HCT116 (cell line): Measurements from ENCODE around the gene ZNF180. TPM values are rescaled to one million over a fixed set of nuclear protein-coding genes. Genes with fewer than 3 reads are reported as not detected.

Source experiments
- ATAC-seq: fragments of 200-7000 bp; cut with Tn5 transposase; 2 replicates; pipeline ENCODE4 v1.9.1; 2020; ENCODE audit warnings: mild to moderate bottlenecking, moderate library complexity
- BruUV-seq: library from RNA; stranded (reverse); fragments of 400-500 nt; replicated peaks from 2 replicates; lab custom pipeline; 2021; lab: Mats Ljungman, UMichigan
- CTCF ChIA-PET: fragments of 300-600 bp; sonication (Branson Sonifier 250); formaldehyde crosslinking; loops from one replicate; lab custom pipeline; 2021; ENCODE audit warnings: antibody characterized with exemption; lab: Charles Lee
- POLR2A ChIA-PET: fragments of 300-600, 350-600 bp; sonication (Branson Sonifier 250); formaldehyde crosslinking; loops from one replicate; lab custom pipeline; 2021; ENCODE audit warnings: antibody characterized with exemption; lab: Charles Lee
- RAD21 ChIA-PET, 2 experiments: fragments of 300-600 bp; sonication (Branson Sonifier 250); formaldehyde crosslinking; loops; one replicate each; lab custom pipeline; 2023; ENCODE audit warnings: low total read pairs in 2 of 2; ENCODE audit not compliant: uncharacterized antibody in 2 of 2, unreplicated experiment in 2 of 2, low non-redundant PET in 1 of 2; lab: Charles Lee
- DNase-seq: peaks from one replicate; pipeline ENCODE4 v3.0.0-alpha.2; 2010; ENCODE audit warnings: low read depth, low spot score
- H2AFZ ChIP-seq: fragments of 200-600 bp; shearing (Covaris generic), sonication (generic); 2 replicates; pipeline ENCODE4 v1.6.1; 2017; ENCODE audit warnings: low read depth, mixed run types, mixed read lengths, antibody characterized with exemption, low read length; ENCODE audit not compliant: poor library complexity, severe bottlenecking
- H3K27ac ChIP-seq: 2 replicates; pipeline ENCODE4 v1.5.1; 2012; ENCODE audit warnings: low read depth, low read length
- H3K27me3 ChIP-seq: fragments of 200-600 bp; sonication (generic); 2 replicates; pipeline ENCODE4 v1.6.1; 2016; ENCODE audit warnings: mixed run types, low read length, mixed read lengths; ENCODE audit not compliant: insufficient read depth
- H3K36me3 ChIP-seq, 2 experiments: fragments of 200-500 bp in 1 of 2; fragments of 200-600 bp in 1 of 2; sonication (Bioruptor generic) in 1 of 2; sonication (generic) in 1 of 2; 2 replicates each; pipeline versions ENCODE4 v1.5.1 to v1.6.1; 2014 to 2016; ENCODE audit warnings: low read length in 2 of 2, inconsistent platforms in 1 of 2, mixed read lengths in 1 of 2, mixed run types in 1 of 2; ENCODE audit not compliant: insufficient read depth in 2 of 2, control insufficient read depth in 1 of 2
- H3K4me1 ChIP-seq, 2 experiments: fragments of 200-600 bp in 1 of 2; sonication (generic) in 1 of 2; 2 replicates each; pipeline versions ENCODE4 v1.5.1 to v1.6.1; 2012 to 2017; ENCODE audit warnings: low read length in 2 of 2, inconsistent platforms in 1 of 2, mild to moderate bottlenecking in 1 of 2, mixed read lengths in 1 of 2, mixed run types in 1 of 2, moderate library complexity in 1 of 2; ENCODE audit not compliant: insufficient read depth in 2 of 2, control insufficient read depth in 1 of 2
- H3K4me2 ChIP-seq: fragments of 200-600 bp; sonication (generic); 2 replicates; pipeline ENCODE4 v1.6.1; 2017; ENCODE audit warnings: mixed run types, low read length, mixed read lengths
- H3K4me3 ChIP-seq, 2 experiments: fragments of 200-600 bp in 1 of 2; sonication (generic) in 1 of 2; replicated peaks in 1 of 2; 2 replicates each; pipeline ENCODE4 v1.5.1; 2011 to 2016; ENCODE audit warnings: low read length in 2 of 2, control low read depth in 1 of 2, low read depth in 1 of 2, mild to moderate bottlenecking in 1 of 2, mixed read lengths in 1 of 2, mixed run types in 1 of 2
- H3K79me2 ChIP-seq: fragments of 200-600 bp; sonication (generic); 2 replicates; pipeline ENCODE4 v1.6.1; 2017; ENCODE audit warnings: mild to moderate bottlenecking, mixed run types, low read length, moderate library complexity, mixed read lengths; ENCODE audit not compliant: insufficient read depth
- H3K9ac ChIP-seq: fragments of 200-600 bp; sonication (generic); 2 replicates; pipeline ENCODE4 v1.6.1; 2016; ENCODE audit warnings: low read length, mixed read lengths
- H3K9me2 ChIP-seq: fragments of 200-600 bp; sonication (generic), shearing (Covaris generic); 2 replicates; pipeline ENCODE4 v1.6.1; 2017; ENCODE audit warnings: mixed run types, mild to moderate bottlenecking, moderate library complexity; ENCODE audit not compliant: insufficient read depth
- H3K9me3 ChIP-seq, 2 experiments: fragments of 200-500 bp in 1 of 2; fragments of 200-600 bp in 1 of 2; sonication (Bioruptor generic) in 1 of 2; sonication (generic) in 1 of 2; 2 replicates each; pipeline ENCODE4 v1.6.1; 2014 to 2017; ENCODE audit warnings: low read length in 2 of 2, mixed read lengths in 2 of 2, inconsistent platforms in 1 of 2, low read depth in 1 of 2, mild to moderate bottlenecking in 1 of 2, mixed run types in 1 of 2, moderate library complexity in 1 of 2; ENCODE audit not compliant: control insufficient read depth in 1 of 2, insufficient read depth in 1 of 2
- H4K20me1 ChIP-seq: fragments of 200-600 bp; sonication (generic), shearing (Covaris generic); 2 replicates; pipeline ENCODE4 v1.6.1; 2017; ENCODE audit warnings: mixed run types, mild to moderate bottlenecking, moderate library complexity; ENCODE audit not compliant: insufficient read depth
- CBX3 ChIP-seq: IDR thresholded peaks from 2 replicates; pipeline ENCODE4 v1.6.1; 2012; ENCODE audit warnings: low read depth
- CEBPB ChIP-seq: IDR thresholded peaks from 2 replicates; pipeline ENCODE4 v1.6.1; 2012; ENCODE audit warnings: low read depth
- EGR1 ChIP-seq: IDR thresholded peaks from 2 replicates; pipeline ENCODE4 v1.6.1; 2012; ENCODE audit warnings: low read depth
- ELF1 ChIP-seq: IDR thresholded peaks from 2 replicates; pipeline ENCODE4 v1.6.1; 2012; ENCODE audit warnings: low read depth, borderline replicate concordance
- EZH2 ChIP-seq: fragments of 200-600 bp; sonication (generic); IDR thresholded peaks from 2 replicates; pipeline ENCODE4 v1.6.1; 2017; ENCODE audit warnings: antibody characterized with exemption, mixed run types
- JUND ChIP-seq: IDR thresholded peaks from 2 replicates; pipeline ENCODE4 v1.6.1; 2012
- POLR2A ChIP-seq: IDR thresholded peaks from 2 replicates; pipeline ENCODE4 v1.7.0; 2011; ENCODE audit warnings: borderline replicate concordance; ENCODE audit not compliant: insufficient read depth, insufficient read length; ENCODE audit errors: extremely low read depth
- POLR2AphosphoS5 ChIP-seq: IDR thresholded peaks from 2 replicates; pipeline ENCODE4 v1.6.1; 2011; ENCODE audit warnings: mild to moderate bottlenecking, low read depth, low read length, moderate library complexity
- RAD21 ChIP-seq: IDR thresholded peaks from 2 replicates; pipeline ENCODE4 v1.6.1; 2012; ENCODE audit warnings: low read depth, mild to moderate bottlenecking
- SIN3A ChIP-seq: IDR thresholded peaks from 2 replicates; pipeline ENCODE4 v1.6.1; 2012; ENCODE audit warnings: low read depth
- SP1 ChIP-seq: IDR thresholded peaks from 2 replicates; pipeline ENCODE4 v1.6.1; 2012; ENCODE audit warnings: low read depth
- SRF ChIP-seq: IDR thresholded peaks from 2 replicates; pipeline ENCODE4 v1.6.1; 2012; ENCODE audit warnings: low read depth
- TCF7L2 ChIP-seq: IDR thresholded peaks from 2 replicates; pipeline ENCODE4 v1.7.0; 2011; ENCODE audit warnings: borderline replicate concordance, inconsistent platforms; ENCODE audit not compliant: insufficient read depth, insufficient read length; ENCODE audit errors: extremely low read depth
- ZFX ChIP-seq: fragments of 450-650 bp; IDR thresholded peaks from 2 replicates; pipeline ENCODE4 v1.6.1; 2017
- ZNF274 ChIP-seq: fragments of 200-500 bp; sonication (Bioruptor generic); IDR thresholded peaks from 2 replicates; pipeline ENCODE4 v1.6.1; 2014; ENCODE audit warnings: mild to moderate bottlenecking, low read depth, low read length, inconsistent platforms
- intact Hi-C: fragments of 100-400 bp; cut with micrococcal nuclease; formaldehyde crosslinking; loops from 2 replicates; pipeline ENCODE4 v1.10.0; 2022
- total RNA-seq: library from RNA; stranded (reverse); gene quantifications from one replicate; pipeline ENCODE4 v1.2.1, GENCODE V29; 2021; ENCODE audit not compliant: unreplicated experiment
- TF ChIP-seq, protein P1 (sequence below): IDR thresholded peaks from 2 replicates; pipeline ENCODE4 v1.6.1; 2012
- TF ChIP-seq, protein P2 (sequence below): IDR thresholded peaks from 2 replicates; pipeline ENCODE4 v1.6.1; 2012
- TF ChIP-seq, protein P3 (sequence below): IDR thresholded peaks from 2 replicates; pipeline ENCODE4 v1.6.1; 2012; ENCODE audit warnings: low read depth
- TF ChIP-seq, protein P4 (sequence below), 3 experiments: fragments of 200-600 bp in 1 of 3; sonication (generic) in 1 of 3; IDR thresholded peaks in 2 of 3; conservative IDR thresholded peaks in 1 of 3; 2 replicates each; pipeline ENCODE4 v1.5.1; 2012 to 2017; ENCODE audit warnings: low read depth in 2 of 3, low read length in 2 of 3, antibody characterized with exemption in 1 of 3, borderline replicate concordance in 1 of 3, control low read depth in 1 of 3, mild to moderate bottlenecking in 1 of 3, mixed read lengths in 1 of 3, mixed run types in 1 of 3, moderate library complexity in 1 of 3; ENCODE audit not compliant: insufficient read depth in 1 of 3
- TF ChIP-seq, protein P5 (sequence below): IDR thresholded peaks from 2 replicates; pipeline ENCODE4 v1.6.1; 2011; ENCODE audit warnings: mild to moderate bottlenecking, low read length, moderate library complexity; ENCODE audit not compliant: insufficient replicate concordance; ENCODE audit errors: extremely low read depth

ZNF180 gene
- total RNA-seq, 1 experiment from 2014 or later, result 7.3 TPM

DNA sequence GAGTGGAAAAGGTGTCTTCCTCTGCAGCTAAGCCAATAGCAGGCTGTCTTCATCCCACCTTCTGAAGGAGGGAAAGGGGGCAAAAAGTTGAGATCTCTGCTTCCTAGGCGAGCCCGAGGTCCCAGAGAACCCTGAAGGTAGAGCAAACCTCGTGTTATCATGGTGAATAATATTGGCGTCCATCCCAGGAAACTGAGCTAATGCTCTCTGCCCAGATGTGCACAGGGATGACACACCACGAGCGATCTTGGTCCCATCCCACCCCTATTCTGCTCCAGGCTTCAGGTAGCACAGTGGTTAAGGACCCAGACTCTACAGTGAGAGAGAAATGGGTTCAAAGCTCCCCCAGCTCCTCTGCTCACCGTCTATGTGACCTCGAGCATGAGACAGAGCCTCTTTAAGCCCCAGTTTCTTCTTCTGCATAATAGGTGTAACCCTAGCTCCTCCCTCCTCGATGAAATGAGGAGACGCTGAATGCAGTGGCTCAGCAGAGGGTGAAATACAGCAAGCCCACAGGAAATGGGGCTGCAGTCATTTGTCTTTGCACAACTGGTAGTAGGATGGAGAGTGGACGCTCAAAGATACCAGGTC, 39.0 kb upstream of the ZNF180 start:
- POLR2A ChIA-PET, result no interaction called here
- CTCF ChIA-PET, result no interaction called here
- TF ChIP-seq SP1, result no peak
- TF ChIP-seq SRF, result no peak
- no peak for TF ChIP-seq CBX3
- TF ChIP-seq, protein P1, sequence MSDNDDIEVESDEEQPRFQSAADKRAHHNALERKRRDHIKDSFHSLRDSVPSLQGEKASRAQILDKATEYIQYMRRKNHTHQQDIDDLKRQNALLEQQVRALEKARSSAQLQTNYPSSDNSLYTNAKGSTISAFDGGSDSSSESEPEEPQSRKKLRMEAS, result no peak
- no peak for TF ChIP-seq SIN3A
- TF ChIP-seq EGR1, result no peak
- no peak for TF ChIP-seq POLR2A
- no peak for TF ChIP-seq POLR2AphosphoS5
- TF ChIP-seq, protein P2, sequence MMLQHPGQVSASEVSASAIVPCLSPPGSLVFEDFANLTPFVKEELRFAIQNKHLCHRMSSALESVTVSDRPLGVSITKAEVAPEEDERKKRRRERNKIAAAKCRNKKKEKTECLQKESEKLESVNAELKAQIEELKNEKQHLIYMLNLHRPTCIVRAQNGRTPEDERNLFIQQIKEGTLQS, result no peak
- TF ChIP-seq, protein P3, sequence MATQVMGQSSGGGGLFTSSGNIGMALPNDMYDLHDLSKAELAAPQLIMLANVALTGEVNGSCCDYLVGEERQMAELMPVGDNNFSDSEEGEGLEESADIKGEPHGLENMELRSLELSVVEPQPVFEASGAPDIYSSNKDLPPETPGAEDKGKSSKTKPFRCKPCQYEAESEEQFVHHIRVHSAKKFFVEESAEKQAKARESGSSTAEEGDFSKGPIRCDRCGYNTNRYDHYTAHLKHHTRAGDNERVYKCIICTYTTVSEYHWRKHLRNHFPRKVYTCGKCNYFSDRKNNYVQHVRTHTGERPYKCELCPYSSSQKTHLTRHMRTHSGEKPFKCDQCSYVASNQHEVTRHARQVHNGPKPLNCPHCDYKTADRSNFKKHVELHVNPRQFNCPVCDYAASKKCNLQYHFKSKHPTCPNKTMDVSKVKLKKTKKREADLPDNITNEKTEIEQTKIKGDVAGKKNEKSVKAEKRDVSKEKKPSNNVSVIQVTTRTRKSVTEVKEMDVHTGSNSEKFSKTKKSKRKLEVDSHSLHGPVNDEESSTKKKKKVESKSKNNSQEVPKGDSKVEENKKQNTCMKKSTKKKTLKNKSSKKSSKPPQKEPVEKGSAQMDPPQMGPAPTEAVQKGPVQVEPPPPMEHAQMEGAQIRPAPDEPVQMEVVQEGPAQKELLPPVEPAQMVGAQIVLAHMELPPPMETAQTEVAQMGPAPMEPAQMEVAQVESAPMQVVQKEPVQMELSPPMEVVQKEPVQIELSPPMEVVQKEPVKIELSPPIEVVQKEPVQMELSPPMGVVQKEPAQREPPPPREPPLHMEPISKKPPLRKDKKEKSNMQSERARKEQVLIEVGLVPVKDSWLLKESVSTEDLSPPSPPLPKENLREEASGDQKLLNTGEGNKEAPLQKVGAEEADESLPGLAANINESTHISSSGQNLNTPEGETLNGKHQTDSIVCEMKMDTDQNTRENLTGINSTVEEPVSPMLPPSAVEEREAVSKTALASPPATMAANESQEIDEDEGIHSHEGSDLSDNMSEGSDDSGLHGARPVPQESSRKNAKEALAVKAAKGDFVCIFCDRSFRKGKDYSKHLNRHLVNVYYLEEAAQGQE, result no peak
- TF ChIP-seq RAD21, result no peak
- TF ChIP-seq, protein P4, sequence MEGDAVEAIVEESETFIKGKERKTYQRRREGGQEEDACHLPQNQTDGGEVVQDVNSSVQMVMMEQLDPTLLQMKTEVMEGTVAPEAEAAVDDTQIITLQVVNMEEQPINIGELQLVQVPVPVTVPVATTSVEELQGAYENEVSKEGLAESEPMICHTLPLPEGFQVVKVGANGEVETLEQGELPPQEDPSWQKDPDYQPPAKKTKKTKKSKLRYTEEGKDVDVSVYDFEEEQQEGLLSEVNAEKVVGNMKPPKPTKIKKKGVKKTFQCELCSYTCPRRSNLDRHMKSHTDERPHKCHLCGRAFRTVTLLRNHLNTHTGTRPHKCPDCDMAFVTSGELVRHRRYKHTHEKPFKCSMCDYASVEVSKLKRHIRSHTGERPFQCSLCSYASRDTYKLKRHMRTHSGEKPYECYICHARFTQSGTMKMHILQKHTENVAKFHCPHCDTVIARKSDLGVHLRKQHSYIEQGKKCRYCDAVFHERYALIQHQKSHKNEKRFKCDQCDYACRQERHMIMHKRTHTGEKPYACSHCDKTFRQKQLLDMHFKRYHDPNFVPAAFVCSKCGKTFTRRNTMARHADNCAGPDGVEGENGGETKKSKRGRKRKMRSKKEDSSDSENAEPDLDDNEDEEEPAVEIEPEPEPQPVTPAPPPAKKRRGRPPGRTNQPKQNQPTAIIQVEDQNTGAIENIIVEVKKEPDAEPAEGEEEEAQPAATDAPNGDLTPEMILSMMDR (IDR thresholded peaks at IDR 0.05 in 2 of 3, conservative IDR thresholded peaks at IDR 0.05 in 1 of 3; ENCODE audit: borderline replicate concordance in 1 of 3, insufficient read depth in 1 of 3, low read depth in 2 of 3, low read length in 2 of 3), result no peak
- TF ChIP-seq ELF1, result no peak
- TF ChIP-seq EZH2, result no peak
- no peak for TF ChIP-seq ZNF274
- no peak for TF ChIP-seq CEBPB
- TF ChIP-seq ZFX, result no peak
- TF ChIP-seq JUND, result no peak
- TF ChIP-seq, protein P5, sequence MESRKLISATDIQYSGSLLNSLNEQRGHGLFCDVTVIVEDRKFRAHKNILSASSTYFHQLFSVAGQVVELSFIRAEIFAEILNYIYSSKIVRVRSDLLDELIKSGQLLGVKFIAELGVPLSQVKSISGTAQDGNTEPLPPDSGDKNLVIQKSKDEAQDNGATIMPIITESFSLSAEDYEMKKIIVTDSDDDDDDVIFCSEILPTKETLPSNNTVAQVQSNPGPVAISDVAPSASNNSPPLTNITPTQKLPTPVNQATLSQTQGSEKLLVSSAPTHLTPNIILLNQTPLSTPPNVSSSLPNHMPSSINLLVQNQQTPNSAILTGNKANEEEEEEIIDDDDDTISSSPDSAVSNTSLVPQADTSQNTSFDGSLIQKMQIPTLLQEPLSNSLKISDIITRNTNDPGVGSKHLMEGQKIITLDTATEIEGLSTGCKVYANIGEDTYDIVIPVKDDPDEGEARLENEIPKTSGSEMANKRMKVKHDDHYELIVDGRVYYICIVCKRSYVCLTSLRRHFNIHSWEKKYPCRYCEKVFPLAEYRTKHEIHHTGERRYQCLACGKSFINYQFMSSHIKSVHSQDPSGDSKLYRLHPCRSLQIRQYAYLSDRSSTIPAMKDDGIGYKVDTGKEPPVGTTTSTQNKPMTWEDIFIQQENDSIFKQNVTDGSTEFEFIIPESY, result no peak
- no peak for TF ChIP-seq TCF7L2
- Histone ChIP-seq H3K4me2 (no peak overlapping the region), H3K9me3 (no peaks in the 10 kb centered on the region), H3K36me3 (no peaks in the 10 kb centered on the region), H3K9ac (no peak overlapping the region), H2AFZ (no peak overlapping the region), H4K20me1 (no peaks in the 10 kb centered on the region), H3K9me2 (no peaks in the 10 kb centered on the region), H3K27ac (no peak overlapping the region), H3K4me3 (no peak overlapping the region), H3K79me2 (no peaks in the 10 kb centered on the region), H3K4me1 (no peaks in the 10 kb centered on the region), H3K27me3 (no peaks in the 10 kb centered on the region)
- ATAC-seq (no peak), DNase-seq (no peak)
- intact Hi-C loops, result no loop called here
- RAD21 ChIA-PET, result no interaction called here
- no TSS peak for BruUV-seq
